Body of pancreas (tissue), 4 donors: Measurements from ENCODE around the gene JKAMP. TPM values are rescaled to one million over a fixed set of nuclear protein-coding genes. Genes with fewer than 3 reads are reported as not detected.

Source experiments
- ATAC-seq: fragments of 150-250 bp; one replicate; pipeline ENCODE4 v1.9.1; 2016
- DNase-seq, 4 donors: peaks; one replicate each; pipeline ENCODE4 v3.0.0-alpha.2; 2019
- H3K27ac ChIP-seq, 4 donors: fragments of 200-600 bp; sonication (generic); 1 replicate in 3 of 4; 2 replicates in 1 of 4; pipeline versions ENCODE4 v1.5.1 to v1.6.1; 2016 to 2019; ENCODE audit warnings: mild to moderate bottlenecking in 1 of 4, mixed read lengths in 1 of 4, moderate library complexity in 1 of 4
- H3K27me3 ChIP-seq, 2 donors: fragments of 200-600 bp; sonication (generic); one replicate each; pipeline ENCODE4 v1.6.0; 2016; ENCODE audit warnings: mild to moderate bottlenecking in 1 of 2
- H3K36me3 ChIP-seq, 2 donors: fragments of 200-600 bp; sonication (generic); replicated peaks in 1 of 2; 2 replicates each; pipeline ENCODE4 v1.5.1; 2016; ENCODE audit warnings: low read depth in 2 of 2; ENCODE audit not compliant: insufficient read depth in 1 of 2
- H3K4me1 ChIP-seq: fragments of 200-600 bp; sonication (generic); one replicate; pipeline ENCODE4 v1.6.0; 2016
- H3K4me3 ChIP-seq, 2 donors: fragments of 200-600 bp; sonication (generic); 1 replicate in 1 of 2; 2 replicates in 1 of 2; pipeline ENCODE4 v1.5.1; 2016 to 2019
- H3K9me3 ChIP-seq, 3 donors: fragments of 200-600 bp; sonication (generic); 1 replicate in 2 of 3; 2 replicates in 1 of 3; pipeline ENCODE4 v1.5.1; 2016
- CTCF ChIP-seq, 7 experiments: fragments of 450-650 bp in 4 of 7; fragments of 200-600 bp in 3 of 7; sonication (generic) in 3 of 7; IDR thresholded peaks; one replicate each; pipeline ENCODE4 v1.5.1; 2016 to 2019; ENCODE audit warnings: antibody characterized with exemption in 7 of 7
- POLR2A ChIP-seq, 3 donors: fragments of 450-650 bp; IDR thresholded peaks; one replicate each; pipeline ENCODE4 v1.6.1; 2016; ENCODE audit warnings: antibody characterized with exemption in 3 of 3, mild to moderate bottlenecking in 2 of 3
- WGBS, 2 donors: methylation state at CpG; one replicate each; pipeline ENCODE4 v1.1.5; 2017; 5-methylcytosine and 5-hydroxymethylcytosine counted together
- intact Hi-C: fragments of 100-400 bp; cut with DNase I; formaldehyde crosslinking; loops from one replicate; pipeline ENCODE4 v1.15.1; 2023
- total RNA-seq, 2 donors: library from RNA; depleted of rRNA; stranded (reverse); fragments of >200 nt; gene quantifications; one replicate each; pipeline ENCODE4 v1.1.0, GENCODE V29; 2016

Gene JKAMP
- total RNA-seq, 2 donors from 2014 or later: 23.1 to 29.8 TPM

- intact Hi-C loops: no loop called here
- no peak for DNase-seq
- no peak overlapping the region for H3K4me3 ChIP-seq
- ATAC-seq: no peak
- no peak overlapping the region for H3K27ac ChIP-seq
- TF ChIP-seq POLR2A (IDR thresholded peaks at IDR 0.05): no peak
- no peak for TF ChIP-seq CTCF (IDR thresholded peaks at IDR 0.05)
- 94 to 100% methylated on average over 1 of the region's 1 CpG for WGBS, 2 donors
- no peaks in the 10 kb centered on the region for H3K36me3 ChIP-seq
- no peaks in the 10 kb centered on the region for H3K9me3 ChIP-seq
- no peaks in the 10 kb centered on the region for H3K27me3 ChIP-seq
- no peaks in the 10 kb centered on the region for H3K4me1 ChIP-seq
These were observed 28.9 kb upstream of the JKAMP start for GRCh38 chr14:59455411-59455810.

- Histone ChIP-seq H3K4me3 (no peak overlapping the region), H3K27me3 (no peaks in the 10 kb centered on the region), H3K9me3 (no peaks in the 10 kb centered on the region), H3K27ac (no peak overlapping the region), H3K4me1 (peaks cover under 1% of the 10 kb centered on the region), H3K36me3 (no peaks in the 10 kb centered on the region)
- DNase-seq (no peak), ATAC-seq (no peak)
- intact Hi-C loops: no loop called here
- TF ChIP-seq POLR2A (IDR thresholded peaks at IDR 0.05): no peak
- no peak for TF ChIP-seq CTCF (IDR thresholded peaks at IDR 0.05)
- WGBS, 2 donors: 89 to 100% methylated on average over 2 of the region's 2 CpGs
These were observed 25.8 kb upstream of the JKAMP start for GRCh38 chr14:59458486-59458885.

GRCh38 chr14:59460378-59460777 is 23.9 kb upstream of the JKAMP start:
- Histone ChIP-seq H3K9me3 (no peaks in the 10 kb centered on the region), H3K36me3 (no peaks in the 10 kb centered on the region), H3K27me3 (no peaks in the 10 kb centered on the region), H3K4me1 (peaks cover 11% of the 10 kb centered on the region), H3K4me3 (no peak overlapping the region), H3K27ac (no peak overlapping the region)
- WGBS, 2 donors: 72 to 84% methylated on average over 1 of the region's 1 CpG
- no peak for ATAC-seq
- DNase-seq: no peak
- TF ChIP-seq CTCF (IDR thresholded peaks at IDR 0.05) (no peak), POLR2A (IDR thresholded peaks at IDR 0.05) (no peak)
- intact Hi-C loops: no loop called here

GRCh38 chr14:59461891-59462290 is 22.4 kb upstream of the JKAMP start:
- intact Hi-C loops: no loop called here
- no peaks in the 10 kb centered on the region for H3K27me3 ChIP-seq
- peaks cover 11% of the 10 kb centered on the region for H3K4me1 ChIP-seq
- no peaks in the 10 kb centered on the region for H3K9me3 ChIP-seq
- H3K27ac ChIP-seq: no peak overlapping the region
- ATAC-seq (no peak), DNase-seq (no peak)
- 70 to 93% methylated on average over 1 of the region's 1 CpG for WGBS, 2 donors
- H3K36me3 ChIP-seq: no peaks in the 10 kb centered on the region
- TF ChIP-seq CTCF (IDR thresholded peaks at IDR 0.05) (no peak), POLR2A (IDR thresholded peaks at IDR 0.05) (no peak)
- no peak overlapping the region for H3K4me3 ChIP-seq

GRCh38 chr14:59463787-59464485 is 20.4 kb upstream of the JKAMP start:
- DNase-seq (peak; percentile 14 to 25 (median 18)), ATAC-seq (no peak)
- Histone ChIP-seq H3K9me3 (no peaks in the 10 kb centered on the region), H3K27ac (peak overlapping the region in 3 of 4 donors; percentile 60 to 73 (median 70)), H3K36me3 (no peaks in the 10 kb centered on the region), H3K27me3 (no peaks in the 10 kb centered on the region), H3K4me3 (peak overlapping the region; percentile 45 to 55), H3K4me1 (peaks cover 11% of the 10 kb centered on the region)
- WGBS, 2 donors: 15 to 32% methylated on average over 32 to 59 of the region's 60 CpGs
- no peak for TF ChIP-seq POLR2A (IDR thresholded peaks at IDR 0.05)
- no peak for TF ChIP-seq CTCF (IDR thresholded peaks at IDR 0.05)
- intact Hi-C loops: no loop called here
